BLaER1 treated with 17β-estradiol and CSF1 and Interleukin-3, amounts not matched to agents 10 nM and 100 nM (cell line): ENCODE data around the gene NRXN2.

Experiments
- H3K27ac ChIP-seq, 11 experiments: shearing (Covaris generic); formaldehyde crosslinking; 2 replicates each; pipeline ENCODE4 v1.8.1; 2022
- H3K27me3 ChIP-seq, 11 experiments: shearing (Covaris generic); formaldehyde crosslinking; 2 replicates each; pipeline ENCODE4 v1.8.1; 2022
- H3K36me3 ChIP-seq, 11 experiments: shearing (Covaris generic); formaldehyde crosslinking; 2 replicates each; pipeline ENCODE4 v1.8.1; 2022
- H3K4me1 ChIP-seq, 10 experiments: shearing (Covaris generic); formaldehyde crosslinking; 2 replicates each; pipeline ENCODE4 v1.8.1; 2022
- H3K4me2 ChIP-seq, 11 experiments: shearing (Covaris generic); formaldehyde crosslinking; 2 replicates each; pipeline ENCODE4 v1.8.1; 2022
- H3K4me3 ChIP-seq, 10 experiments: shearing (Covaris generic); formaldehyde crosslinking; 2 replicates each; pipeline ENCODE4 v1.8.1; 2022
- H3K9ac ChIP-seq, 11 experiments: shearing (Covaris generic); formaldehyde crosslinking; 2 replicates each; pipeline ENCODE4 v1.8.1; 2022
- H3K9me3 ChIP-seq, 11 experiments: shearing (Covaris generic); formaldehyde crosslinking; replicated peaks in 1 of 11; 2 replicates each; pipeline ENCODE4 v1.8.1; 2022
- H4K20me1 ChIP-seq, 11 experiments: shearing (Covaris generic); formaldehyde crosslinking; 2 replicates each; pipeline ENCODE4 v1.8.1; 2022
- Cebpa-rat ChIP-seq, 11 experiments: shearing (Covaris generic); IDR thresholded peaks; 2 replicates each; pipeline ENCODE4 v1.8.1; 2022

The NRXN2 gene

GRCh38 chr11:64734811-64735724, 12.1 kb upstream of the NRXN2 start:
- Histone ChIP-seq H3K4me3 (no peak overlapping the region), H3K27me3 (no peaks in the 10 kb centered on the region), H3K27ac (no peak overlapping the region), H3K4me2 (peak overlapping the region in 1 of 11 experiments; percentile 22; a peak in 1 of 22 replicates), H3K4me1 (peaks cover 10 to 42% (median 29%) of the 10 kb centered on the region in 10 experiments; a peak in 18 of 20 replicates), H3K9me3 (no peaks in the 10 kb centered on the region), H4K20me1 (peaks cover 0 to 94% (median 32%) of the 10 kb centered on the region in 11 experiments; a peak in 15 of 22 replicates), H3K36me3 (peaks cover 47 to 100% (median 97%) of the 10 kb centered on the region in 11 experiments), H3K9ac (peak overlapping the region in 5 of 11 experiments; percentile 13 to 51 (median 33); a peak in 4 of 22 replicates)
- no peak for TF ChIP-seq Cebpa-rat (IDR thresholded peaks at IDR 0.05)

- no peak overlapping the region for H3K9ac ChIP-seq
- peaks cover 47 to 100% (median 93%) of the 10 kb centered on the region in 11 experiments for H3K36me3 ChIP-seq
- H3K27me3 ChIP-seq = no peaks in the 10 kb centered on the region
- no peak overlapping the region for H3K4me2 ChIP-seq
- H3K27ac ChIP-seq = no peak overlapping the region
- H4K20me1 ChIP-seq = peaks cover 0 to 88% (median 21%) of the 10 kb centered on the region in 11 experiments; a peak in 15 of 22 replicates
- H3K9me3 ChIP-seq = no peaks in the 10 kb centered on the region
- H3K4me1 ChIP-seq = peaks cover 10 to 46% (median 31%) of the 10 kb centered on the region in 10 experiments; a peak in 18 of 20 replicates
- no peak overlapping the region for H3K4me3 ChIP-seq
- no peak for TF ChIP-seq Cebpa-rat (IDR thresholded peaks at IDR 0.05)
Observed at GRCh38 chr11:64731601-64732000, 8.6 kb upstream of the NRXN2 start.

- TF ChIP-seq Cebpa-rat (IDR thresholded peaks at IDR 0.05) = no peak
- peaks cover 14 to 46% (median 35%) of the 10 kb centered on the region in 10 experiments for H3K4me1 ChIP-seq
- no peak overlapping the region for H3K9ac ChIP-seq
- H4K20me1 ChIP-seq = peaks cover 0 to 88% (median 16%) of the 10 kb centered on the region in 11 experiments; a peak in 14 of 22 replicates
- H3K27me3 ChIP-seq = no peaks in the 10 kb centered on the region
- no peaks in the 10 kb centered on the region for H3K9me3 ChIP-seq
- no peak overlapping the region for H3K27ac ChIP-seq
- H3K36me3 ChIP-seq = peaks cover 30 to 90% (median 76%) of the 10 kb centered on the region in 11 experiments
- peak overlapping the region in 3 of 11 experiments; percentile 9 to 31 (median 20); a peak in 2 of 22 replicates for H3K4me2 ChIP-seq
- no peak overlapping the region for H3K4me3 ChIP-seq
Observed at GRCh38 chr11:64729851-64730382, 6.9 kb upstream of the NRXN2 start.

- TF ChIP-seq Cebpa-rat (IDR thresholded peaks at IDR 0.05) = no peak
- H3K27me3 ChIP-seq = no peaks in the 10 kb centered on the region
- H3K9ac ChIP-seq = no peak overlapping the region
- peaks cover 26 to 80% (median 65%) of the 10 kb centered on the region in 11 experiments for H3K36me3 ChIP-seq
- no peak overlapping the region for H3K4me3 ChIP-seq
- no peak overlapping the region for H3K4me2 ChIP-seq
- H3K4me1 ChIP-seq = peaks cover 12 to 47% (median 36%) of the 10 kb centered on the region in 10 experiments
- H3K9me3 ChIP-seq = no peaks in the 10 kb centered on the region
- no peak overlapping the region for H3K27ac ChIP-seq
- peaks cover 0 to 88% (median 22%) of the 10 kb centered on the region in 11 experiments; a peak in 13 of 22 replicates for H4K20me1 ChIP-seq
Observed at GRCh38 chr11:64728757-64729365, 5.9 kb upstream of the NRXN2 start.

- no peak overlapping the region for H3K27ac ChIP-seq
- H3K27me3 ChIP-seq = peaks cover 6 to 9% (median 7%) of the 10 kb centered on the region in 11 experiments
- no peak overlapping the region for H3K4me3 ChIP-seq
- TF ChIP-seq Cebpa-rat (IDR thresholded peaks at IDR 0.05) = no peak
- peaks cover 10 to 52% (median 40%) of the 10 kb centered on the region in 10 experiments for H3K4me1 ChIP-seq
- H3K36me3 ChIP-seq = peaks cover 23 to 61% (median 48%) of the 10 kb centered on the region in 11 experiments
- H3K9ac ChIP-seq = no peak overlapping the region
- no peak overlapping the region for H3K4me2 ChIP-seq
- H3K9me3 ChIP-seq = no peaks in the 10 kb centered on the region
- peaks cover 0 to 74% (median 23%) of the 10 kb centered on the region in 11 experiments; a peak in 13 of 22 replicates for H4K20me1 ChIP-seq
Observed at GRCh38 chr11:64726867-64727530, 4.0 kb upstream of the NRXN2 start.

GRCh38 chr11:64726211-64726641, 3.2 kb upstream of the NRXN2 start:
- 0 out of 22 replicates have a peak overlapping the region, but pooled peaks of 1 of the 11 experiments have one; percentile 4 for H3K9ac ChIP-seq
- H3K27ac ChIP-seq = no peak overlapping the region
- H4K20me1 ChIP-seq = peaks cover 0 to 66% (median 23%) of the 10 kb centered on the region in 11 experiments; a peak in 13 of 22 replicates
- H3K4me3 ChIP-seq = no peak overlapping the region
- peaks cover 19 to 53% (median 40%) of the 10 kb centered on the region in 11 experiments for H3K36me3 ChIP-seq
- H3K9me3 ChIP-seq = no peaks in the 10 kb centered on the region
- H3K4me1 ChIP-seq = peaks cover 10 to 55% (median 40%) of the 10 kb centered on the region in 10 experiments
- H3K4me2 ChIP-seq = peak overlapping the region in 8 of 11 experiments; percentile 5 to 44 (median 25); a peak in 8 of 22 replicates
- no peak for TF ChIP-seq Cebpa-rat (IDR thresholded peaks at IDR 0.05)
- peaks cover 14 to 16% (median 15%) of the 10 kb centered on the region in 11 experiments for H3K27me3 ChIP-seq

- Histone ChIP-seq H3K4me1 (peaks cover 10 to 48% (median 35%) of the 10 kb centered on the region in 10 experiments), H3K36me3 (peaks cover 8 to 41% (median 28%) of the 10 kb centered on the region in 11 experiments), H3K9ac (no peak overlapping the region), H3K4me2 (peak overlapping the region in 9 of 11 experiments; percentile 91 to 100 (median 96); a peak in 18 of 22 replicates), H3K9me3 (no peaks in the 10 kb centered on the region), H4K20me1 (peaks cover 0 to 54% (median 23%) of the 10 kb centered on the region in 11 experiments; a peak in 13 of 22 replicates), H3K27ac (no peak overlapping the region), H3K27me3 (peaks cover 21 to 29% (median 27%) of the 10 kb centered on the region in 11 experiments), H3K4me3 (no peak overlapping the region)
- no peak for TF ChIP-seq Cebpa-rat (IDR thresholded peaks at IDR 0.05)
Observed at GRCh38 chr11:64724863-64725532, 2.0 kb upstream of the NRXN2 start.
